Right forelimb (tissue), 1 donor: ENCODE data around the gene RAI1.
"Not testable (repeated sequence)": the region's sequence is repeated elsewhere in the genome, so short reads cannot be mapped to it uniquely, and the experiment has no call there.

ENCODE experiments used
- DNase-seq: peaks from one replicate; pipeline ENCODE4 v3.0.0-alpha.2; 2018

Gene RAI1

DNA sequence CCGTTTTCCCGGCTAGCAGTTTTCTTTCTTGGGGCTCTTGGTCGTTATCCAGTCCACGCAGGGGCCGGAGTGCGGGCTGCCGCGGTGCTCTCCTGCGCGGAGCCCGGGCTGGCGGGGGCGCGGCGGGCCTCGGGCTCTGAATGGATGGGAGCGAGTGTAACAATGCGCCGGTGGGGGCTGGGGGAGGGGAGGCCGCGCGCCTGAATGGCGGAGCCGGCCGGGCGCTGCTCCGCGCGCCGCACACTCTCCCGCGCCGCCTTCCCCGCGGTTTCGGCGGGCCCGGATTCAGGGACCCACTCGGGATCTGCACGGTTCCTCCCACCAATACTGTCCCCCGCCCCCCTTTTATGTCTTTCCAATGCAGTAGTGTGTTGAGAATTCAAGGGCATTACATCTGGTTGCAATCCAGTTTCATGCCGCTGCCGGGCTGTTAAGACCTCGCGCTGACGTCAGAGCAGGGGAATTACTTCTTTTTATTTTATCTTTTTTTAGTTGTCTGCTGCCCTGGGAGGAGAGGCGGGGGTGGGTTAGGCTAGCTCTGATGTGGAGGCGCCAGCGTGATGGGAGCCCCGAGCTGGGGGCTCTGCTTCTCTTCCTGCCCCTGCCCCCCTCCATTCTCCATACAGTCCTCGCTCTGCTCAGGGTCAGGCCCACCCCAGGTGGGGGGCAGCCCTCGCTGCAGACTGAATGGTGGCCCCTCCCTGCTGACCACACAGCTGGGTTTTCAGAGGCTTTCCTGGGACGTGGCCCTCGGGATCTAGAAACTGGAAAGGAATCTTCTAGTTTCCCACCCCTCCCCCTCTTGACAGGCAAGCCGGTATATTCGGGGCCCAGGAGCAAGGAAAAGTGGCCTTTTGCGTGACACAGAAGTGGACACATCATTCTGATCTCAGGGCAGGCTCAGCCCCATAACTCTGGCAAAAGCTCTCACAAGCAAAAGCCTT is 1.8 kb downstream of the RAI1 start:
- DNase-seq: peak; percentile 81

DNA sequence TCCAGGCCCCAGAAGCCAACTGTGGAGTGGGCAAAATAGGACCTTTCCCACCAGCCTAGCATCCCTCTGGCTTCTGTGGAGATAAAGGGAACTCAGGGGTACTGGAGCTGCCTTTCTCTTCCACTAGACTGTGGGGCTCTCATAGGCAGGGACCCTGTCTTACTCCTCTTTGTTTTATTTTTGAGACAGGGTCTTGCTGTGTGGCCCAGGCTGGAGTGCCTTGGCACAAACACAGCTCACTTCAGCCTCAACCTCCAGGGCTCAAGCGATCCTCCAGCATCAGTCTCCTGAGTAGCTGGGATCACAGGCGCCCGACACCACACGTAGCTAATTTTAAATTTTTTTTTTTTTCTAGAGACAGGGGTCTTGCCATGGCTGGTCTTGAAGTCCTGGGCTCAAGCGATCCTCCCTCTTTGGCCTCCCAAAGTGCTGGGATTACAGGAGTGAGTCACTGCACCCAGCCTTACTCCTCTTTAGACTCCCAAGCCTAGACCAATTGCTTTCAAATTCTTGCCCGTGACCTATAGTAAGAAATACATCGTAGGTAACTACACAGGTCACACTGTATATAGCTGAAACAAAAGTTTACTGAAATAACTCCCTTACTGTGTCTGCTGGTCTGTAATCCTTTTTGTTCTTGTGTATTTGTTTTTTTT is 2.6 kb downstream of the RAI1 start:
- no peak for DNase-seq

DNA sequence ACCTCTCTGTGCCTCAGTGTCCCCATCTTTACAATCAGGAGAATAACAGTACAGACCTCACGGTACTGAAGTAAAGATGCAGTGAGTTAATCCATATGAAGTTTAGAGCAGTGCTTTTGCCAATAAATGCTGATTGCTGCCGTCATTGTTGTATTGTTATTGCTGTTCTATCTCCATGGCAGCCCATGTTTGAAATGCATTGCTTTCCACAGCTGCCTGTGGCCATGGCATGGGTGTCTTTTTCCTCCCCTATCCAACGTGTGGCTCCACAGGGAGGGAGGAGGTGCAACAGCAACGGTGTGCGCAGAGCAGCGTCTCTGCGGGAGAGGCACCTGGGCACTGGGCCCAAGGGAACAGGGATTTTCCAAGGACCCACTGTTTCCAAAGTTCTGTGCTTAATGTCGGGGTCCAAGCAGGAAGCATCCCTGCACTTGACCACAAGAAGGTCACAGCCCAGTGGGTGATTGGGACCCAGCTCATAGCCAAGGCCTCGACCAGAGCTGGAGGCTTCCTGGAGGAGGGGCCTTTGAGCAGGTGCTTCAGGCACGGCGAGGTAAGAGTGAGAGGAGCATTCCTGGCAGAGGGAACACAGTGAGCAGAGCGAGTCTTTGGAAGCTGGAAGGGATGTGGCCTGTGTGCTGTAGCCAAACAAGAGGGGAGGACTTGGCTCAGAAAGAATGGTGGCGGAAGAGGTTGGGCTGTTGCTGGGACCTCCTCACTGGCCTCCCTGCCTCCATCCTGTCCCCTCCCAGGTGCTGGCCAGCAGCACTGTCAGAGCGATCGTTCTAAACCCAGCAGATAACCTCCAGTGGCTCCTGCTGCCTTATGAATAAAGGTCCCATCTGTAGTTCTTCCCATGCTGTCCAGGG is 3.9 kb downstream of the RAI1 start:
- peak; percentile 68 for DNase-seq

DNA sequence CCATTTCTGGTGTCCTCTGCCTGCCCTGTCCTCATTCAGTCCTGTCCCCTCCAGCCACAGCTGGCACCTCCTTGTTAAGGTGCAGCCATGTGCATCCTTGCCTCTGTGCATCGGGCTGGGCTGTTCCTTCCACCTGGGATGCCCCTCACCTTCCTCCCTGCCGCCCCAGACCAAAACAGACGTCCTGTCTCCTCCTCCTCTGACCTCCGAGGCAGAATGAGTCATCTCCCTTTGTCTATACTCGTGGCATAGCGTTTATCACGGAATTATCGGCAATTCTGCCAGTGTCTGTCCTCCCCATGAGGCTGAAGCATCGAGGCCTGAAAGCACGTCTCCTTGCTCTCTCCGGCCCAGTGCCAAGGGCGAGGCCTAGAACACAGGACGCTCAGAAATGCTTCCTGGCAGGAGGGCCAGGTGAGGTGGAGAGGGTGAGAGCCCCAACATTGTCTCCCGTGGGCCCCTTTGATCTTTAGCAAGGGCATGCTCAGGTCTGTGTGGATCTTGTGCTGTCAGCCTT is 4.6 kb downstream of the RAI1 start:
- DNase-seq: no peak

DNA sequence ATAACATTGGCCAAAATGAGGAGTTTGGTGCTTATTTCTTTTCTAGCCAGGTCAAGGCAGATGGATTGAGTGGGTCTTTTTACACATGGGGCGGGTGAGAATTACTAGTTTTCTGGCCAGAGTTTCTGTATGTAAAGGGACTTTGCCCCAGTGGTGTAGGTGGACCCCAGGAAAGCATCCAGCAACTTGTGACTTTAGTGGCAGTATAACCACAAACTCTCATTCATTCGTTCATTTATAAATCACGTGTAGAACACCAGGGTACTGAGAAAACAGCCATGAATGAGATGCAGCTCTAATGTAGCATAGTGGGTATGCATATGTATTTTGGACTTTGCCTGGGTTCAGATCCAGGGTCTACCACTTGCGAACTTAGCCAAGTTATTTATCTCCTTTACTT is 8.1 kb downstream of the RAI1 start:
- DNase-seq: no peak

GRCh38 chr17:17690233-17690632 is 9.0 kb downstream of the RAI1 start:
- not testable (repeated sequence) for DNase-seq

GRCh38 chr17:17691468-17692263 is 10.4 kb downstream of the RAI1 start:
- DNase-seq: no peak

GRCh38 chr17:17692353-17693252 is 11.3 kb downstream of the RAI1 start:
- DNase-seq: no peak

DNA sequence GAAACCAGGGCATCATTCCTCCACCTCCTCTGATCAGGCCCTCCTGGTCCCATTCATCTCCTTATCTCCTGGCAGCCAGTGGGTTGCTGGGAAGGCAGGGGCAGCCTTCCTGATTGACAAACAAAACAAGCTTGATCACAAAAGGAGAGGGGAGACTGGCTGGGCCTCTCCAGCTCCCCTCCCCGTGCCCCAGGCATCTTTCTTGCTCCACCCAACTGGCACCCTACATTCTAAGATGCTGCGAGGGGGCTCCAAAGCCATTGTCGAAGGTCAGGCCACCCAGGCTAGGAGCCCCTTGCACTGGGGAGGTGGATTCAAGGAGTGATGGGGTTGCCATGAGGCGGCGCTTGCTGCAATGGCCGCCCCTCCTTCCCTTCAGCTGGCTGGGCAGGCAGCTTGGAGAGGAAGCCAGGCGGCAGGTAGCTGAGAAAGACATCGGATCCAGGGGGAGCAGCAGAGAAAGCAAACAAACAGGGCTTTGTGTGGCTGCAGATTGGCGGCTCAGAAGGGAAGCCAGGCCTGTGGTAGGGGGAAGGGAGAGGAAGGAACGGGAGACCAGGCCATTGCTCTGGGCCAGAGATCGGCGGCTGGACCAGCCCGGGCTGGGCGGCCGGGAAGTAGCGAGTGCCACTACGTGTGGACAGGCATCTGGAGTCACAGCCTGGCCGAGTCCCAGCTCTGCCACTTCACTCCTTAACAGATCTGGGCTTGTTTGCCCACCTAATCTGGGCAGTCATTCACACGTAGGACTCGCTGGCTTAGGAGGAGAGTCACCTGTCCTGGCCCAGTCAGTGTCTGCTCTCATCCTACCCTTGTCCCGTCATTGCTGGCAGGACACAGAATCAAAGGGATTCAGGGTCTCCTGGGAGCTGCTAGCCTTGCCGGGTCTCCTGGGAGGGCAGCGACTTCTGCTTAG is 12.3 kb downstream of the RAI1 start:
- DNase-seq: peak; percentile 61

- DNase-seq: peak; percentile 84
These were observed 13.2 kb downstream of the RAI1 start for GRCh38 chr17:17694169-17695081.

DNA sequence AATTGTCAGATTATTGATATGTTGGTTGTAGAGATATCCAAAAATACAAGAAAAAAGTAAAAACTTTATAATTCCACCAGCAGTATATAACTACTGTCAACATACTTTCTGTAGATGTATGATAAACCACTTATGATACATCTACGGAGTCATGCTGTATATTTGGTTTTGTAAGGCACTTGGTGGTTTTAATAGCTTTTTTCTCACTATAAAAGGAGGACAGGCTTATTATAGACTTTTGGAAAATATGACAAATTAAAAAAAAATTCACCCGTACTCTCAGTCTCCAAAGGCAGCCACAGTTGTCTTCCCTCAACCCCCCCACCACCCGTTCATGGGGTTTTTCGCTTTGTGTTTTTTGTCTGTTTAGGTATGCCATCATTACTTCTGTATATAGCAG is 14.8 kb downstream of the RAI1 start:
- DNase-seq: no peak

GRCh38 chr17:17696882-17697633 is 15.8 kb downstream of the RAI1 start:
- DNase-seq: no peak

GRCh38 chr17:17698371-17698770 is 17.1 kb downstream of the RAI1 start:
- no peak for DNase-seq

DNA sequence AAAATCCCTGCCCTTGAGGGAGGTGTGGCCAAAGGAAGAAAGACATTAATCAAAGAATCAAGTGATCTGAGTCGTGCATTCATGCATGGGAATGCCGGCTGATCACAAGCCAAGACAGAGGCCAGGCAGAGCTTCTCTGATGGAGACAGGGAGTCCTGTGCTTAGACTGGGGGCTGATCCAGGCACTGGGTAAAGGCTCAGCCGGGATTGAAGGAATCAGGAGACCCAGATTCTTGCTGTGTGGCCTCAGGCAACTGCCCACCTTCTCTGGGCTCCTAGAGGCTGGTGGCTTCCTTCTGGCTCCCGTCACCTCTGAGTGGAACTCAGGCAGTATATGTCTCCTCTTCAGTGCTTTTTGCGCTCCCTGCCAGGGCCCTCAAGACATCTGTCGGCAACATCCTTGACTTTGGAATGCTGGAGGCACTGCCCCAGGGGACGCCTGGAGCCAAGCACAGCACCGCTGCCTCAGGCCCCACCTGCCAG is 17.7 kb downstream of the RAI1 start:
- no peak for DNase-seq

DNA sequence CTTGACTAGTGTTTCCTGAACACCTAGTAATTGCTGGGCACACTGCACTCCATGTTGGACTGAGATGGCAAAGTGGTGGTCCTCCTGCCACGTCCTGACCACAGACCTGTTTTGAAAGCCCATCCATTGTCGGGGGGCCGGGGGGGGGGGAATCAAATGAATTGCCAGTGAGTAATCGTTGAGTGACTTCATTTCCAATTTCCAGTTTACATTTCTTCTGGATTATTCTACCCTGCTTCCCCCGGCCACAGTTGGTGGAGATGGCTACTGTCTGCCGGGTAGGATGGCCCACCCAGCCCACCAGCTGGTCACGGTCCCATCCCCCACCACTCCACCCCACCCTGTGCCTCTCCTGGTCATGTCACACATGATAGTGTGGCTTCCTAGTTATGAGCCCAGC is 18.2 kb downstream of the RAI1 start:
- no peak for DNase-seq

- no peak for DNase-seq
These were observed 19.2 kb downstream of the RAI1 start for GRCh38 chr17:17700251-17700969.

- DNase-seq: no peak
These were observed 19.9 kb downstream of the RAI1 start for GRCh38 chr17:17701112-17701511.
